HEK293 (cell line): ENCODE results near the gene ENOSF1.
A peak's percentile ranks its signal among the peaks of the same experiment; 100 is the strongest.

Source experiments
- CTCF ChIA-PET: fragments of 350-600 bp; formaldehyde crosslinking; extraction: SDS; loops from one replicate; lab custom pipeline; 2021; ENCODE audit warnings: antibody characterized with exemption; lab: Yijun Ruan, JAX
- POLR2A ChIA-PET: fragments of 300-600 bp; formaldehyde crosslinking; extraction: SDS; loops from one replicate; lab custom pipeline; 2020; ENCODE audit warnings: antibody characterized with exemption, inconsistent platforms; lab: Yijun Ruan, JAX
- H3K27ac ChIP-seq: fragments of 200-500 bp; sonication (Bioruptor generic); 2 replicates; pipeline ENCODE4 v1.5.1; 2014; ENCODE audit warnings: low read depth, low read length, control low read depth, inconsistent platforms; ENCODE audit errors: extremely low read depth
- H3K36me3 ChIP-seq, 2 experiments: fragments of 200-500 bp in 1 of 2; sonication (Bioruptor generic) in 1 of 2; 1 replicate in 1 of 2; 2 replicates in 1 of 2; pipeline ENCODE4 v1.5.1; 2014 to 2017; ENCODE audit warnings: inconsistent platforms in 2 of 2, low read length in 2 of 2; ENCODE audit not compliant: control insufficient read depth in 2 of 2, insufficient read depth in 1 of 2
- H3K4me1 ChIP-seq: fragments of 200-500 bp; sonication (Bioruptor generic); 2 replicates; pipeline ENCODE4 v1.5.1; 2014; ENCODE audit warnings: mild to moderate bottlenecking, low read length, inconsistent platforms; ENCODE audit not compliant: control insufficient read depth, insufficient read depth
- H3K4me3 ChIP-seq: 2 replicates; pipeline ENCODE4 v1.5.1; 2011; ENCODE audit warnings: low read depth, mild to moderate bottlenecking, control low read depth, low read length, moderate library complexity
- H3K9me3 ChIP-seq: fragments of 200-500 bp; sonication (Bioruptor generic); 2 replicates; pipeline ENCODE4 v1.5.1; 2014; ENCODE audit warnings: low read depth, low read length, inconsistent platforms; ENCODE audit not compliant: control insufficient read depth, insufficient read depth
- GLIS2 ChIP-seq: fragments of 450-650 bp; formaldehyde crosslinking; IDR thresholded peaks from 2 replicates; pipeline ENCODE4 v1.5.1; 2016; ENCODE audit warnings: missing biosample characterization, missing genetic modification characterization
- HOXC10 ChIP-seq: sonication (generic); formaldehyde crosslinking; IDR thresholded peaks from 2 replicates; pipeline ENCODE4 v1.8.1; 2023; ENCODE audit warnings: mild to moderate bottlenecking, missing genetic modification reagents
- KLF10 ChIP-seq: fragments of 450-650 bp; IDR thresholded peaks from 2 replicates; pipeline ENCODE4 v1.5.1; 2018; ENCODE audit warnings: missing biosample characterization, mild to moderate bottlenecking, missing genetic modification characterization
- MZF1 ChIP-seq: fragments of 450-650 bp; formaldehyde crosslinking; IDR thresholded peaks from 2 replicates; pipeline ENCODE4 v1.5.1; 2017; ENCODE audit warnings: missing biosample characterization, missing genetic modification characterization, borderline replicate concordance
- PRDM1 ChIP-seq: fragments of 450-650 bp; formaldehyde crosslinking; IDR thresholded peaks from 2 replicates; pipeline ENCODE4; 2016; ENCODE audit warnings: missing biosample characterization, missing genetic modification characterization
- SCRT2 ChIP-seq: fragments of 450-650 bp; formaldehyde crosslinking; IDR thresholded peaks from 2 replicates; pipeline ENCODE4 v1.5.1; 2016; ENCODE audit warnings: missing biosample characterization, missing genetic modification characterization
- SP3 ChIP-seq: fragments of 450-650 bp; formaldehyde crosslinking; IDR thresholded peaks from 2 replicates; pipeline ENCODE4 v1.5.1; 2016; ENCODE audit warnings: missing biosample characterization, missing genetic modification characterization
- TSHZ1 ChIP-seq: fragments of 450-650 bp; formaldehyde crosslinking; IDR thresholded peaks from 2 replicates; pipeline ENCODE4 v1.5.1; 2016; ENCODE audit warnings: missing biosample characterization, missing genetic modification characterization, borderline replicate concordance
- ZBTB21 ChIP-seq: fragments of 450-650 bp; formaldehyde crosslinking; IDR thresholded peaks from 2 replicates; pipeline ENCODE4 v1.5.1; 2017; ENCODE audit warnings: missing biosample characterization, missing genetic modification characterization
- ZBTB6 ChIP-seq: fragments of 450-650 bp; formaldehyde crosslinking; IDR thresholded peaks from 2 replicates; pipeline ENCODE4 v1.5.1; 2017; ENCODE audit warnings: missing biosample characterization, missing genetic modification characterization
- ZEB2 ChIP-seq: fragments of 450-650 bp; formaldehyde crosslinking; IDR thresholded peaks from 2 replicates; pipeline ENCODE4 v1.5.1; 2016; ENCODE audit warnings: missing biosample characterization, missing genetic modification characterization
- ZNF211 ChIP-seq: fragments of 450-650 bp; formaldehyde crosslinking; IDR thresholded peaks from 2 replicates; pipeline ENCODE4 v1.5.1; 2016; ENCODE audit warnings: low read depth, missing biosample characterization, missing genetic modification characterization
- ZNF324 ChIP-seq: fragments of 450-650 bp; formaldehyde crosslinking; IDR thresholded peaks from 2 replicates; pipeline ENCODE4 v1.5.1; 2016; ENCODE audit warnings: missing biosample characterization, missing genetic modification characterization
- ZNF391 ChIP-seq: fragments of 450-650 bp; formaldehyde crosslinking; IDR thresholded peaks from 2 replicates; pipeline ENCODE4 v1.5.1; 2016; ENCODE audit warnings: low read depth, missing biosample characterization, missing genetic modification characterization, borderline replicate concordance
- ZNF473 ChIP-seq: fragments of 450-650 bp; formaldehyde crosslinking; IDR thresholded peaks from 2 replicates; pipeline ENCODE4 v1.5.1; 2017; ENCODE audit warnings: missing biosample characterization, missing genetic modification characterization
- ZNF548 ChIP-seq: fragments of 450-650 bp; formaldehyde crosslinking; IDR thresholded peaks from 2 replicates; pipeline ENCODE4 v1.5.1; 2016; ENCODE audit warnings: missing biosample characterization, missing genetic modification characterization
- ZNF555 ChIP-seq: fragments of 450-650 bp; formaldehyde crosslinking; conservative IDR thresholded peaks from 2 replicates; pipeline ENCODE4 v1.5.1; 2017; ENCODE audit warnings: missing biosample characterization, mild to moderate bottlenecking, missing genetic modification characterization, inconsistent platforms
- ZNF629 ChIP-seq: fragments of 450-650 bp; formaldehyde crosslinking; IDR thresholded peaks from 2 replicates; pipeline ENCODE4 v1.5.1; 2017; ENCODE audit warnings: missing biosample characterization, missing genetic modification characterization
- ZNF660 ChIP-seq: fragments of 450-650 bp; IDR thresholded peaks from 2 replicates; pipeline ENCODE4 v1.5.1; 2018; ENCODE audit warnings: missing biosample characterization, mild to moderate bottlenecking, missing genetic modification characterization
- ZNF768 ChIP-seq: fragments of 450-650 bp; formaldehyde crosslinking; IDR thresholded peaks from 2 replicates; pipeline ENCODE4 v1.5.1; 2018; ENCODE audit warnings: missing biosample characterization, mild to moderate bottlenecking, missing genetic modification characterization
- ZNF843 ChIP-seq: fragments of 450-650 bp; formaldehyde crosslinking; IDR thresholded peaks from 2 replicates; pipeline ENCODE4 v1.5.1; 2016; ENCODE audit warnings: missing biosample characterization, missing genetic modification characterization
- TF ChIP-seq, protein P1 (sequence below): fragments of 450-650 bp; formaldehyde crosslinking; IDR thresholded peaks from 2 replicates; pipeline ENCODE4 v1.5.1; 2016; ENCODE audit warnings: missing biosample characterization, missing genetic modification characterization

The ENOSF1 gene

GRCh38 chr18:708096-708495 is 4.3 kb downstream of the ENOSF1 start:
- H3K36me3 ChIP-seq, result peaks cover 4 to 12% of the 10 kb centered on the region in 2 experiments
- POLR2A ChIA-PET, result interaction anchor here (0.8 kb wide), 1 partner anchor 8 kb away, joined by 3 read pairs; no protein-coding TSS in a partner anchor
- CTCF ChIA-PET, result interaction anchor here (0.6 to 2.0 kb wide), 5 partner anchors 11 to 131 kb away, joined by 3 to 8 read pairs (median 3); no protein-coding TSS in a partner anchor
- H3K9me3 ChIP-seq, result no peaks in the 10 kb centered on the region
- no peak overlapping the region for H3K4me3 ChIP-seq
- H3K4me1 ChIP-seq, result peaks cover 14% of the 10 kb centered on the region
- TF ChIP-seq ZNF324 (tag by site-specific recombination), result no peak
- TF ChIP-seq HOXC10 (CRISPR knock-in tag), result no peak
- no peak for TF ChIP-seq SCRT2 (tag by site-specific recombination)
- no peak for TF ChIP-seq ZEB2 (tag by site-specific recombination)
- no peak for TF ChIP-seq ZNF473 (tag by site-specific recombination)
- TF ChIP-seq, protein P1, sequence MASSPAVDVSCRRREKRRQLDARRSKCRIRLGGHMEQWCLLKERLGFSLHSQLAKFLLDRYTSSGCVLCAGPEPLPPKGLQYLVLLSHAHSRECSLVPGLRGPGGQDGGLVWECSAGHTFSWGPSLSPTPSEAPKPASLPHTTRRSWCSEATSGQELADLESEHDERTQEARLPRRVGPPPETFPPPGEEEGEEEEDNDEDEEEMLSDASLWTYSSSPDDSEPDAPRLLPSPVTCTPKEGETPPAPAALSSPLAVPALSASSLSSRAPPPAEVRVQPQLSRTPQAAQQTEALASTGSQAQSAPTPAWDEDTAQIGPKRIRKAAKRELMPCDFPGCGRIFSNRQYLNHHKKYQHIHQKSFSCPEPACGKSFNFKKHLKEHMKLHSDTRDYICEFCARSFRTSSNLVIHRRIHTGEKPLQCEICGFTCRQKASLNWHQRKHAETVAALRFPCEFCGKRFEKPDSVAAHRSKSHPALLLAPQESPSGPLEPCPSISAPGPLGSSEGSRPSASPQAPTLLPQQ (tag by site-specific recombination), result no peak
- TF ChIP-seq ZBTB21 (tag by site-specific recombination), result no peak
- TF ChIP-seq KLF10 (tag by site-specific recombination), result no peak
- TF ChIP-seq ZNF555 (tag by site-specific recombination), result no peak
- no peak overlapping the region for H3K27ac ChIP-seq

- H3K9me3 ChIP-seq, result no peaks in the 10 kb centered on the region
- no peak overlapping the region for H3K27ac ChIP-seq
- TF ChIP-seq GLIS2 (tag by site-specific recombination), result no peak
- no peak for TF ChIP-seq ZNF391 (tag by site-specific recombination)
- TF ChIP-seq ZBTB6, result no peak
- no peak for TF ChIP-seq ZNF548 (tag by site-specific recombination)
- no peak for TF ChIP-seq ZNF768
- POLR2A ChIA-PET, result interaction anchor here (1.5 kb wide), 1 partner anchor 48 kb away, joined by 6 read pairs; no protein-coding TSS in a partner anchor
- H3K36me3 ChIP-seq, result peaks cover 4 to 12% of the 10 kb centered on the region in 2 experiments
- H3K4me1 ChIP-seq, result peaks cover 19% of the 10 kb centered on the region
- no peak overlapping the region for H3K4me3 ChIP-seq
- CTCF ChIA-PET, result interaction anchor here (0.6 kb wide), 2 partner anchors 76 to 84 kb away, joined by 3 read pairs; no protein-coding TSS in a partner anchor
Observed at GRCh38 chr18:706405-706804, 6.0 kb downstream of the ENOSF1 start.

- H3K27ac ChIP-seq, result peak overlapping the region; percentile 72
- H3K9me3 ChIP-seq, result no peaks in the 10 kb centered on the region
- H3K4me3 ChIP-seq, result no peak overlapping the region
- peaks cover 21% of the 10 kb centered on the region for H3K4me1 ChIP-seq
- ChIA-PET POLR2A (interaction anchor here (1.0 kb wide), 1 partner anchor 9 kb away, joined by 4 read pairs; the partner anchor contains the start of gene ENOSF1), CTCF (interaction anchor here (0.7 to 1.9 kb wide), 5 partner anchors 9 to 1538 kb away, joined by 3 to 8 read pairs (median 5); partner anchors contain the start of gene ENOSF1)
- peaks cover 4 to 11% of the 10 kb centered on the region in 2 experiments for H3K36me3 ChIP-seq
- TF ChIP-seq, protein P1 (tag by site-specific recombination), result no peak; the same call in 1 of the 2 replicates
- peak; percentile 37; the same call in 1 of the 2 replicates for TF ChIP-seq SP3 (tag by site-specific recombination)
- peak; percentile 56; the same call in 1 of the 2 replicates for TF ChIP-seq PRDM1 (tag by site-specific recombination)
- TF ChIP-seq TSHZ1, result no peak
- no peak for TF ChIP-seq MZF1
- TF ChIP-seq ZNF211 (tag by site-specific recombination), result no peak
- 0 out of 2 replicates have a peak, but pooled peaks have one; percentile 14 for TF ChIP-seq ZNF629
- no peak for TF ChIP-seq ZNF660 (tag by site-specific recombination)
- TF ChIP-seq ZNF843 (tag by site-specific recombination), result 0 out of 2 replicates have a peak, but pooled peaks have one; percentile 4
Observed at GRCh38 chr18:703213-703967, 9.0 kb downstream of the ENOSF1 start.
